GM13977 (cell line): Measurements from ENCODE around the gene ATP5F1A.
"Not testable (repeated sequence)": the region's sequence is repeated elsewhere in the genome, so short reads cannot be mapped to it uniquely, and the experiment has no call there.

ENCODE experiments used
- DNase-seq: peaks from one replicate; pipeline ENCODE4 v3.0.0; 2012; ENCODE audit warnings: low spot score
- in situ Hi-C: fragments of 300-500 bp; cut with MboI; formaldehyde crosslinking; loops from one replicate; pipeline ENCODE4 v1.12.0; 2022; ENCODE audit warnings: low sequenced_read_pairs, low pct_unique_long_range_greater_than_20kb, mixed read lengths, inconsistent platforms; ENCODE audit not compliant: unreplicated experiment
- TF ChIP-seq, protein P1 (sequence below): IDR thresholded peaks from 2 replicates; pipeline ENCODE4 v1.5.1; 2012; ENCODE audit warnings: mild to moderate bottlenecking, control low read depth; ENCODE audit not compliant: insufficient read depth; ENCODE audit errors: extremely low read depth, missing control alignments

Gene ATP5F1A

GRCh38 chr18:46055838-46056230 is 42.3 kb downstream of the ATP5F1A start:
- in situ Hi-C loops = no loop called here
- DNase-seq = no peak
- TF ChIP-seq, protein P1, sequence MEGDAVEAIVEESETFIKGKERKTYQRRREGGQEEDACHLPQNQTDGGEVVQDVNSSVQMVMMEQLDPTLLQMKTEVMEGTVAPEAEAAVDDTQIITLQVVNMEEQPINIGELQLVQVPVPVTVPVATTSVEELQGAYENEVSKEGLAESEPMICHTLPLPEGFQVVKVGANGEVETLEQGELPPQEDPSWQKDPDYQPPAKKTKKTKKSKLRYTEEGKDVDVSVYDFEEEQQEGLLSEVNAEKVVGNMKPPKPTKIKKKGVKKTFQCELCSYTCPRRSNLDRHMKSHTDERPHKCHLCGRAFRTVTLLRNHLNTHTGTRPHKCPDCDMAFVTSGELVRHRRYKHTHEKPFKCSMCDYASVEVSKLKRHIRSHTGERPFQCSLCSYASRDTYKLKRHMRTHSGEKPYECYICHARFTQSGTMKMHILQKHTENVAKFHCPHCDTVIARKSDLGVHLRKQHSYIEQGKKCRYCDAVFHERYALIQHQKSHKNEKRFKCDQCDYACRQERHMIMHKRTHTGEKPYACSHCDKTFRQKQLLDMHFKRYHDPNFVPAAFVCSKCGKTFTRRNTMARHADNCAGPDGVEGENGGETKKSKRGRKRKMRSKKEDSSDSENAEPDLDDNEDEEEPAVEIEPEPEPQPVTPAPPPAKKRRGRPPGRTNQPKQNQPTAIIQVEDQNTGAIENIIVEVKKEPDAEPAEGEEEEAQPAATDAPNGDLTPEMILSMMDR = no peak

GRCh38 chr18:46054956-46055837 is 42.9 kb downstream of the ATP5F1A start:
- in situ Hi-C loops = no loop called here
- peak; percentile 31 for DNase-seq
- TF ChIP-seq, protein P1 = no peak

- in situ Hi-C loops = no loop called here
- TF ChIP-seq, protein P1 = no peak
Measured at GRCh38 chr18:46053368-46054095, 44.6 kb downstream of the ATP5F1A start.

GRCh38 chr18:46051731-46052461 is 46.2 kb downstream of the ATP5F1A start:
- DNase-seq = no peak
- in situ Hi-C loops = no loop called here
- TF ChIP-seq, protein P1 = no peak

More at GRCh38 chr18:46053368-46054095, 44.6 kb downstream of the ATP5F1A start:
- no peak for DNase-seq

- DNase-seq = no peak
- in situ Hi-C loops = no loop called here
- TF ChIP-seq, protein P1 = no peak
Measured at GRCh38 chr18:46050268-46050667, 47.8 kb downstream of the ATP5F1A start.

DNA sequence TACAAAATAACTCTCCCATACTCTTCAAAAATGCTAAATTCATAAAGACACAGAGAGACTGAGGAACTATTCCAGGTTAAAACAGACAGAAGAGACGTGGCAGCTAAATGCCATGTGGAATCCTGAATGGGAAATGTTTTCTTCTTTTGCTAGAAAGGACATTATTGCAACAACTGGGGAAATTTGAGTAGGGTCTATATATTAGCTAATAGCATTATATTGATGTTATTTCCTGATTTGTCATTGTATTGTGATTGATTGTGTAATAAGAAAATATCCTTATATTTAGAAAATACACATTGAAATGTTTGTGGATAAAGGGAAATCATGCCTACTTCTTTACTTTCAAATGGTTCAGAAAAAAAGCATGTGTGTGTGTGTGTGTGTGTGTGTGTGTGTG is 49.5 kb downstream of the ATP5F1A start:
- TF ChIP-seq, protein P1 = no peak
- DNase-seq = no peak
- in situ Hi-C loops = no loop called here

DNA sequence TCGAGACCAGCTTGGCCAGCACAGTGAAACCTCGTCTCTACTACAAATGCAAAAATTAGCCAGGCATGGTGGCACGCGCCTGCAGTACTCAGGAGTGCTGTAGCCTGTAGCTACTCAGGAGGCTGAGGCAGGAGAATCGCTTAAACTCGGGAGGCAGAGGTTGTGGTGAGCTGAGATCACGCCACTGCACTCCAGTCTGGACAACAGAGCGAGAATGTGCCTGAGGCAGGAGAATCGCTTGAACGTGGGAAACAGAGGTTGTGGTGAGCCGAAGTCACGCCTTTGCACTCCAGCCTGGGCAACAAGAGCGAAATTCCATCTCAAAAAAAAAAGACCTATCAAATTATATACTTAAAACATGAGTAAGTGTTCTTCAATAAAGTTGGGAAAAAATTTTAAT is 50.7 kb downstream of the ATP5F1A start:
- in situ Hi-C loops, DNase-seq: not testable (repeated sequence)
